CD14-positive monocyte (primary cell): ENCODE results near the gene IL37. TPM values are rescaled to one million over a fixed set of nuclear protein-coding genes. Genes with fewer than 3 reads are reported as not detected.
A peak's percentile ranks its signal among the peaks of the same experiment; 100 is the strongest.

Experiments
- DNase-seq, 3 donors: peaks; one replicate each; pipeline ENCODE4 v3.0.0-alpha.2; 2011 to 2022
- H2AFZ ChIP-seq: 2 replicates; pipeline ENCODE4 v1.6.0; 2012; ENCODE audit warnings: mild to moderate bottlenecking, low read depth, low read length, inconsistent platforms; ENCODE audit not compliant: insufficient read depth, poor library complexity, severe bottlenecking
- H3K27ac ChIP-seq, 2 donors: 1 replicate in 1 of 2; 2 replicates in 1 of 2; pipeline ENCODE4 v1.5.1; 2012 to 2013; ENCODE audit warnings: low read length in 2 of 2, control low read depth in 1 of 2, inconsistent platforms in 1 of 2, low read depth in 1 of 2, mild to moderate bottlenecking in 1 of 2
- H3K27me3 ChIP-seq, 2 donors: one replicate each; pipeline versions ENCODE4 v1.6.0 to v1.6.1; 2011 to 2013; ENCODE audit warnings: low read length in 2 of 2; ENCODE audit not compliant: control insufficient read depth in 2 of 2, insufficient read depth in 2 of 2
- H3K36me3 ChIP-seq, 2 donors: replicated peaks in 1 of 2; 1 replicate in 1 of 2; 2 replicates in 1 of 2; pipeline versions ENCODE4 v1.5.1 to v1.6.1; 2012 to 2013; ENCODE audit warnings: low read length in 2 of 2, control low read depth in 1 of 2, inconsistent platforms in 1 of 2, mild to moderate bottlenecking in 1 of 2; ENCODE audit not compliant: insufficient read depth in 2 of 2, control insufficient read depth in 1 of 2
- H3K4me1 ChIP-seq, 2 donors: 1 replicate in 1 of 2; 2 replicates in 1 of 2; pipeline versions ENCODE4 v1.5.1 to v1.6.1; 2012 to 2013; ENCODE audit warnings: low read length in 2 of 2, control low read depth in 1 of 2, inconsistent platforms in 1 of 2, mild to moderate bottlenecking in 1 of 2, moderate library complexity in 1 of 2; ENCODE audit not compliant: insufficient read depth in 2 of 2, control insufficient read depth in 1 of 2
- H3K4me2 ChIP-seq: replicated peaks from 2 replicates; pipeline ENCODE3; 2012; ENCODE audit warnings: low read length, moderate library complexity, mild to moderate bottlenecking; ENCODE audit not compliant: poor library complexity, severe bottlenecking; ENCODE audit errors: extremely low read depth
- H3K4me3 ChIP-seq, 3 experiments: fragments of 200-600 bp in 1 of 3; sonication (generic) in 1 of 3; replicated peaks in 1 of 3; 1 replicate in 2 of 3; 2 replicates in 1 of 3; pipeline ENCODE4 v1.5.1; 2011 to 2013; ENCODE audit warnings: low read length in 3 of 3, mild to moderate bottlenecking in 3 of 3, control low read depth in 2 of 3, low read depth in 2 of 3, inconsistent platforms in 1 of 3, moderate library complexity in 1 of 3
- H3K79me2 ChIP-seq: 2 replicates; pipeline ENCODE4 v1.6.0; 2012; ENCODE audit warnings: mild to moderate bottlenecking, control low read depth, inconsistent platforms, low read length, moderate library complexity; ENCODE audit not compliant: insufficient read depth
- H3K9ac ChIP-seq: 2 replicates; pipeline ENCODE4 v1.6.0; 2017; ENCODE audit warnings: low read length, mild to moderate bottlenecking; ENCODE audit not compliant: insufficient read depth, poor library complexity, severe bottlenecking
- H3K9me3 ChIP-seq, 2 donors: replicated peaks in 1 of 2; 1 replicate in 1 of 2; 2 replicates in 1 of 2; pipeline versions ENCODE4 v1.5.1 to v1.6.1; 2012 to 2013; ENCODE audit warnings: low read length in 2 of 2, control low read depth in 1 of 2; ENCODE audit not compliant: control insufficient read depth in 1 of 2, insufficient read depth in 1 of 2
- H4K20me1 ChIP-seq: 2 replicates; pipeline ENCODE4 v1.6.0; 2012; ENCODE audit warnings: mild to moderate bottlenecking, low read length, control low read depth, moderate library complexity; ENCODE audit not compliant: insufficient read depth
- H3K27ac Mint-ChIP-seq, 7 donors: one replicate each; pipeline ENCODE4 v1.8.0; 2020; ENCODE audit warnings: mild to moderate bottlenecking in 7 of 7, mixed read lengths in 7 of 7, moderate library complexity in 6 of 7, inconsistent platforms in 2 of 7
- H3K27me3 Mint-ChIP-seq, 3 donors: one replicate each; pipeline ENCODE4 v1.8.0; 2021 to 2022; ENCODE audit warnings: low read depth in 3 of 3, mild to moderate bottlenecking in 3 of 3, mixed read lengths in 3 of 3, moderate library complexity in 3 of 3, inconsistent platforms in 1 of 3
- H3K36me3 Mint-ChIP-seq, 2 donors: one replicate each; pipeline ENCODE4 v1.8.0; 2020; ENCODE audit warnings: mixed read lengths in 2 of 2, inconsistent platforms in 1 of 2, mild to moderate bottlenecking in 1 of 2
- H3K4me1 Mint-ChIP-seq: one replicate; pipeline ENCODE4 v1.8.0; 2020; ENCODE audit warnings: mild to moderate bottlenecking, mixed read lengths
- H3K4me3 Mint-ChIP-seq, 2 donors: one replicate each; pipeline ENCODE4 v1.8.0; 2020; ENCODE audit warnings: mild to moderate bottlenecking in 2 of 2, mixed read lengths in 2 of 2, moderate library complexity in 1 of 2
- H3K9me3 Mint-ChIP-seq, 7 donors: one replicate each; pipeline ENCODE4 v1.8.0; 2020 to 2022; ENCODE audit warnings: mixed read lengths in 7 of 7, mild to moderate bottlenecking in 6 of 7, moderate library complexity in 6 of 7, inconsistent platforms in 2 of 7
- CTCF ChIP-seq: fragments of 200-600 bp; IDR thresholded peaks from one replicate; pipeline ENCODE4 v1.8.0; 2022; ENCODE audit warnings: antibody characterized with exemption, mild to moderate bottlenecking
- WGBS: methylation state at CpG from one replicate; pipeline ENCODE4 v1.1.5; 2013; ENCODE audit warnings: missing lambda C conversion rate; ENCODE audit not compliant: insufficient coverage; 5-methylcytosine and 5-hydroxymethylcytosine counted together
- intact Hi-C, 2 donors: fragments of 100-400 bp; cut with micrococcal nuclease; formaldehyde crosslinking; loops; one replicate each; pipeline versions ENCODE4 v1.15.0 to v1.15.1; 2023
- polyA plus RNA-seq, 3 donors: library from polyadenylated mRNA; depleted of rRNA in 1 of 3; unstranded in 2 of 3; stranded (reverse) in 1 of 3; fragments of 300-500 nt in 2 of 3; fragments of >200 nt in 1 of 3; fragmentation: Illumina TruSeq in 2 of 3; gene quantifications; 1 replicate in 2 of 3; 2 replicates in 1 of 3; pipeline ENCODE4 v1.2.3, GENCODE V29; 2012 to 2021

IL37 gene
- polyA plus RNA-seq, 3 donors: not detected

GRCh38 chr2:112923237-112923966 lies 12.4 kb downstream of the IL37 start:
- Mint-ChIP-seq H3K36me3 (no peaks in the 10 kb centered on the region), H3K27me3 (peaks cover 0 to 2% (median 1%) of the 10 kb centered on the region in 3 donors), H3K27ac (no peak overlapping the region), H3K4me3 (no peak overlapping the region), H3K9me3 (peaks cover 0 to 2% (median 0%) of the 10 kb centered on the region in 7 donors), H3K4me1 (peaks cover 10% of the 10 kb centered on the region)
- no peaks in the 10 kb centered on the region for H3K27me3 ChIP-seq
- H3K79me2 ChIP-seq: no peaks in the 10 kb centered on the region
- no peaks in the 10 kb centered on the region for H4K20me1 ChIP-seq
- no peak overlapping the region for H3K4me3 ChIP-seq
- no peaks in the 10 kb centered on the region for H3K9me3 ChIP-seq
- intact Hi-C loops: no loop called here
- no peaks in the 10 kb centered on the region for H3K36me3 ChIP-seq
- no peak overlapping the region for H3K27ac ChIP-seq
- no peak overlapping the region for H3K9ac ChIP-seq
- DNase-seq: no peak
- H3K4me1 ChIP-seq: no peaks in the 10 kb centered on the region
- H3K4me2 ChIP-seq: no peak overlapping the region
- no peak for TF ChIP-seq CTCF
- H2AFZ ChIP-seq: no peak overlapping the region
- 95% methylated on average over 3 of the region's 3 CpGs for WGBS

- H2AFZ ChIP-seq: no peak overlapping the region
- no peaks in the 10 kb centered on the region for H3K79me2 ChIP-seq
- no peaks in the 10 kb centered on the region for H3K36me3 ChIP-seq
- H3K27me3 ChIP-seq: no peaks in the 10 kb centered on the region
- no peak overlapping the region for H3K27ac ChIP-seq
- no peak overlapping the region for H3K4me2 ChIP-seq
- Mint-ChIP-seq H3K36me3 (no peaks in the 10 kb centered on the region), H3K9me3 (peaks cover 0 to 2% (median 0%) of the 10 kb centered on the region in 7 donors), H3K27me3 (peaks cover 0 to 2% (median 1%) of the 10 kb centered on the region in 3 donors), H3K27ac (peak overlapping the region in 1 of 7 donors; percentile 37), H3K4me1 (peaks cover 10% of the 10 kb centered on the region), H3K4me3 (no peak overlapping the region)
- no peaks in the 10 kb centered on the region for H3K4me1 ChIP-seq
- no peak for TF ChIP-seq CTCF
- intact Hi-C loops: no loop called here
- no peak for DNase-seq
- no peaks in the 10 kb centered on the region for H4K20me1 ChIP-seq
- no peak overlapping the region for H3K4me3 ChIP-seq
- H3K9me3 ChIP-seq: no peaks in the 10 kb centered on the region
- no peak overlapping the region for H3K9ac ChIP-seq
- 76% methylated on average over 4 of the region's 5 CpGs for WGBS
Measured at GRCh38 chr2:112923967-112924338, 13.0 kb downstream of the IL37 start.
